ENCODE results near the gene TAC4.

The TAC4 gene, protein sequence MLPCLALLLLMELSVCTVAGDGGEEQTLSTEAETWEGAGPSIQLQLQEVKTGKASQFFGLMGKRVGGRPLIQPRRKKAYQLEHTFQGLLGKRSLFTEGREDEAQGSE

GRCh38 chr17:49848019-49848473, at the start of gene TAC4:
TSS of gene TAC4 (minus strand) at chr17:49848069. CDS start at chr17:49848017, 52 bp downstream.
- no peak for DNase-seq (ENCODE audit: low read depth in 1 of 2, low spot score in 1 of 2)

- no peak for DNase-seq (ENCODE audit: low read depth in 1 of 2, low spot score in 1 of 2)
Observed at GRCh38 chr17:49896860-49897259, 49.0 kb upstream of the TAC4 start.

DNA sequence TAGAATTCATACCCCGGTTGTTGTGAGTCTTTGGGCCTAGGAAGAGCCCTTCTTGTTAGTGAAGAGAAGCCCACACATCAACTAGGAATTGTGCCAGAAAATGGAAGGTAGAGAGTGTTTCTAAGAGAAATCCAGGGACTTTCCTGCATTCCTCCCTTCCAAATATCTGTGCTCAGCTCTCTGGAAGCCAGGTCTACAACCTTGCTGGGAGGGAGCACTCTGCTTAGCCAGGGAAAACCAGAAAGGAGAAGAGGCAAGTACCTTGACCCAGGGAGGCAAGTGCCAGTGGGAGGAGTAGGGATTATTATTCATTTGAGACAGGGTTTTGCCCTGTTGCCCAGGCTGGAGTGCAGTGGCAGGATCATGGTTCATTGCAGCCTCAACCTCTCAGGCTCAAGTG, 48.4 kb upstream of the TAC4 start:
- DNase-seq (ENCODE audit: low read depth in 1 of 2, low spot score in 1 of 2): no peak

DNA sequence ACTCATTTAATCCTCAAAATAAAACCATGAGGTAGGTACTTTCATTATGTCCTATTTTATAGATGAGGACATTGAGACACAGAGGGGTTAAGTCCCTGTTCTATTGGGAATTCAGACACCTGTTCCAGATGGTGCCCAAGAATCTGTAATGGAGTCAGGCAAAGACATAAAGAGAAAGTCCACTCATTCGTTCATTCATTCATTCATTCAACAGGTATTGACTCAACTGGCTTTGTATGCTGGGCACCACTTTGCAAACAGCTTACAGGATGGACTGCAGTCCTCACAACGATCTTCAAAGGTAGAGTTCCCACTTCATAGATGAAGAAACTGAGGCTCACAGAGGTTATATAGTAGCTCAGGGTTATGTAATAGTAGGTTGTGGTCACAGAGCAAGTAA, 47.9 kb upstream of the TAC4 start:
- DNase-seq (ENCODE audit: low read depth in 1 of 2, low spot score in 1 of 2): no peak

DNA sequence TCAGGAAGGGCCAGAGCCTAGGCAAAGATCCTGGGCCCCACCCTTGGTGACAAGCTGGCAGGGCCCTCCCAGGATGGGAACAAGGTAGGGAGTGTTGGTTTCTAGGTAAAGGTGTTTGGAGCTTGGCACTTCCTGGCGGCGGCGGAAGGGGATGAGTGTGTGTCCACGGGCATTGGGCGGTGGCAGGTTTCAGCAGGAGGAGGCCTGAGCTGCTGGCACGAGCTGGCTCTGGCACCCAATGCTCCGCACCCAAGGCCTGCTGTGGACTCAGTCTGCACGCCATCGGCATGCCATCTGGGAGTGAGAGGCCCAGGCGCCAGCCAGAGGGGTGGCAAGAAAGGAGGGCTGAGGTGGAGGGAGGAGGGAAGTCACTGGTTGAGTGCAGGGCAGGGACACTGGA, 46.9 kb upstream of the TAC4 start:
- no peak for DNase-seq (ENCODE audit: low read depth in 1 of 2, low spot score in 1 of 2)

DNA sequence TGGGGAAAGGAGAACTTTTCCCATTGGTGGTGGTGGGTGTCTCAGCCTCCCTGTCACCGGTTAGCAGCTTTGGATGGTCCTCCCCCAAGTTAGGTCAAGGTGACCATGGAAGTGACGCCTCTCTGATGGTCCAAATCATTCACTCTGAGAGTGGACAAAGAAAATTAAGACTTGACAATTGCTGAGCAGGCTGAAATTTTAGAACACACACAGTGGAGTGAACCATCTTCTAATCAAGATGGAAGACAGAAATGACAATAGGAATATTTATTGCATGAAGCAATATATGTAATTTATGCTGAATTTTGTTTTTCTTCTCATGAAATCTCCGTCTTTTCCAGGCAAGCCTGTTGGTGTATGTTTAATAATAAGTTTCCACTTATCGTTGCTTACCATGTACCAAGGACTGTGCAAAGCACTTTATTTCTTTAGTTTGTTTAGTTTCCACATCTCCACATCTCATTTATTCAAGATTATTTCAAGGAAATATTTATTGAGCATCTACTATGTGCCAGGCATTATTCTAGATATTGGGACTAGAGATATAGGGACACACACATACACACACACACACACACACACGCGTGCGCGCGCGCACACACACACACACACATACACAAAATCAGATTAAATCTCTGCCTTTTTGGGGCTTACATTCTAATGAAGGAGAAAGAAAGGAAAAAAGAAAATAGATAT, 44.0 kb upstream of the TAC4 start:
- no peak for DNase-seq (ENCODE audit: low read depth in 1 of 2, low spot score in 1 of 2)

DNA sequence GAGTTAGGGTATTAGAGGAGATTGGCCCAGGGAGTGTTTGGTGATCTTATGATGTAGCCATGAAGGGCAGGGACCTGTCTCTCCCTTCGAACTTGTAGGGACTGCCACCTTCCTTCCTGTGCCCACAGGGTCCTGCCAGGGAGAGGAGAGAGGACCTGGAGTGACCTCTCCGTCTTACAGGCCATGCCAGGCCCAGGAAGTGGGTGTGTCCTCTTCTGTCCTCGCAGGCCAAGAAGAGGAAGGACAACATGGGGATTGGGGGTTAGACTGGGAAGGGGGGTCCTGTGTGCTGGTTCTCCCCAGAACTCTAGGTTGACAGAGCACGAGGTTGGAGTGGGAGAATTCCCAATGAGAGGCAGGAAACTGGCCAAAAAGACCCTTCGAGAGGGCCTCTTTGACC, 43.4 kb upstream of the TAC4 start:
- DNase-seq (ENCODE audit: low read depth in 1 of 2, low spot score in 1 of 2): no peak

DNA sequence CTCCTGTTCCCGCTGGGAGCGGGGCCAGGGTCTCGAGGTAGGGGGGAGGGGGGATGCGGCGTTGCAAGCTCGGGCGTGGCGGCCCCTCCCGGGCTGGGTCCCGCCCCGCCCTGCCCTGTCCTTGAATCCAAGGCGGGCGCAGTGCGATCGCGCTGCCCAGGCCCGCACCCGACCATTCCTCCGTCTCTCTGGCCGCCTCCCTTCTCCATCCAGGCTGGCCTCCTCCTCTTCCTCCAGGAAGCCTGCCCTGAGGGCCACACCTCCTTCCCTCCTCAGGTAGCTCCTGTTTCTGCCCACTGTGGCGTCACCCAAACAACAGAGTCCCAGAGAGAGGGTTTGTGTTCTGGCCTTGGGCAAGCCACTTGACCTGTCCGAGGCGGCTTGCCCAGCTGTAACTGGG, 43.0 kb upstream of the TAC4 start:
- DNase-seq (ENCODE audit: low read depth in 1 of 2, low spot score in 1 of 2): no peak

DNA sequence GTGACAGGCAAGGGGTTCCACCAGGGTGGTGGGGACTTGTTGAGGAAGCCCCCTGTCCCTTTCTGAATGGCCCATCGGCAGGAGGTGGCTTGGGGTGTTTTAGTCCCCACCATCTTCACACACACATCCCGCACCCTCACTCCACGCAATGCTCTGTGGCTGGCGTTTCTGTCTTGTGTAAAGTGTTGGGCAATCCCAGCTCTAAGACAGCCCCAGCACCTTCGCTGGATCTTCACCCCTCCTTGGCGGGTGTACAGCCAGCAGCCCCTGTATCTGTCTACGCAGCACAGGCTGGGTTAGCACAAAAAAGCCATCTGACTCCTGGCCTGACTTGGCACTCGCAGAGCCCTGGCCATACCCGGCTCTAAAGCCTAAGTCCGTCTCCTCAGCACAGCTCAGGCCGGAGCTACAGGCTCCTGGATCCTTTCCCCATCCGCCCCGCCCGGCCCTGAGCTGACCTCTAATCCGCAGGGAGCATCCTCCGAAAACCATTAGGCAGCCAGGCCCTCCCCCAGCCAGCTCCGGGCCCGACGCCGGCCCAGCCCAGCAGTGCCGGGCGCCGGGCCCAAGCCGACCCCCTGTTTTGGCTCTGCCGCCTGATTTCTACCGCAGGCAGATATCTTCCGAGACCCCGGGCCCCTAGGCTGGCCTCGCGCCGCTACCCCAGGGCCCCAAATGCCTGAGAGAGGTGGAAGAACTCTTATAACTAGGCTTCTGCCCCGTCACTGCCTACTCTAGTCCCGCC, 42.4 kb upstream of the TAC4 start:
- no peak for DNase-seq (ENCODE audit: low read depth in 1 of 2, low spot score in 1 of 2)

GRCh38 chr17:49889500-49889899, 41.6 kb upstream of the TAC4 start:
- no peak for DNase-seq (ENCODE audit: low read depth in 1 of 2, low spot score in 1 of 2)

DNA sequence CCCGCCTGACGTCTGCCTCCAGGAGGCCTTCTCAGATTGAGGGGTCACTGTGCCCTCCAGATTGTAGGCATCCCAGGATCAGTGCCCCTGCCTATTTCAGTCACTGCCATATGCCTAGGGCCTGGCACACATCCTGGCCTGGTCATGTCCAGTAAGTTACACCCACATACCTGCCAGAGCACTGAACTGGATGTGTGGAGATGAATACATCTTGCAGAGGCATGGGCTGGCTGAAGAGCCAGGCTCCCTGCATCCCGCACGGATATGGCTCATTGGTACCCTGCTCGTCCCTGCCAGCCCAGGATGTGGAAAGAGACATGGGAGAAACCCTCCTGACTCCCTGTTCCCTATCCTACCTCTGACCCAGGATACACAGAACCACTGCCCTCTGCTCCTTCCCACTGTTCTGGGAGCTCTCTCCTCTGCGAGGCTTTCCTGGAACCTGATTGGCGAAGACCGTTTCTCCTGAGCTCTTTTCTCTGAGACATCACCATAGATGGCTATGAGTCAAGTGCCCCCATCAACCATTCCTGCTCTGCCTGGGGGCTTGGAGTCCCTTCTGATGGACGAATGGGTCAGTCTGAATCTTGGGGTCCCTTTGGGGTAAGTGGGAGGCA, 40.0 kb upstream of the TAC4 start:
- no peak for DNase-seq (ENCODE audit: low read depth in 1 of 2, low spot score in 1 of 2)

DNA sequence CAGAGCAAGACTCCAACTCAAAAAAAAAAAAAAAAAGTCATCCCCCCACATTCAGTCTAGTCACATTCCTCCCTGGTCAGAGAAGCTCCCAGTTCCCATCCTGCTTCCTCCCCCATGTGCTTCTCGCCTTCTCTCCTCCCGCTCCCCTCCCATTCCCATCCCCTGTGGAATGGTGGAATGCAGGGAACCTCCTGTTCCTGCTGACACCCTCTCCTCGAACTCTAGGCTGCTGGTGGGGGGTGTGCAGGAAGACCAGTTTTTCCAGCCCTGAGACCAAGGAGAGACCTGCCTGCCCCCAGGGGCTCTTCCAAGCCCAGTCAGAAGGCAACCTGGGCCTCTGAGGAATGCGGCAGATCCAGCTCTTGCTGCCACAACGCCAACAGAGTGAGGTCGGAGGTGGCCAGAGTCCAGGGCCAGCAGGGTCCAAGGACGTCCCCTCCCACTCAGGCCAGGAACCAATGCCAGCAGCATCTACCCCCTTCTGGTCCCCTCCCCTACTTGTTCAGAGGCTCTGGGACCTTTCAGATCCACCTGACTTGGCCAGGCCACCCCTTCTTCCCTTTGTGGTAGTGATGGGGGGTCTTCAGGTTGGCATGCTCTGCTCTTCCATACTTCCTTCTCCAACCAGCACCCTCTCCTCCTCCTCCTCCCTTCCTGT, 39.3 kb upstream of the TAC4 start:
- no peak for DNase-seq (ENCODE audit: low read depth in 1 of 2, low spot score in 1 of 2)

DNA sequence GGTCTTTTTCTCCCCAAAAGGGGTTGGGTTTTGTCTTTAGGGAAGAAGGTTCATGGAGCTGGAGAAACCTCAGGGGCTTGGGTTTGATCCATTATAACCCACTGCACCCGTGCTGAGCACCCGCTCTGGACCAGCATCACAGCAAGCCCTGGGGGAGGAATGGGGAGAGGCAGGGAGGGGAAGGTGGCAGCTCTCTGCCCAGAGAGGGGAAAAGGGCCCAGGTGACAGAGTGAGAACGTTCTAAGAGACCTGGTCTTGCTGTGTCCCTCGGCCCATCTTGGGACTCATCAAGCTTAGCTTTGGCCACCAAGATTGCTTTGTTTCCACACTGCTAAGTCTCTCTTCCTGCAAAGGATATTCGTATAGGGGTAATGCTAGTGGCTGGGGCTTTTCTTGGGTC, 38.2 kb upstream of the TAC4 start:
- no peak for DNase-seq (ENCODE audit: low read depth in 1 of 2, low spot score in 1 of 2)

- DNase-seq (ENCODE audit: low read depth in 1 of 2, low spot score in 1 of 2): no peak
Observed at GRCh38 chr17:49882434-49882833, 34.6 kb upstream of the TAC4 start.

DNA sequence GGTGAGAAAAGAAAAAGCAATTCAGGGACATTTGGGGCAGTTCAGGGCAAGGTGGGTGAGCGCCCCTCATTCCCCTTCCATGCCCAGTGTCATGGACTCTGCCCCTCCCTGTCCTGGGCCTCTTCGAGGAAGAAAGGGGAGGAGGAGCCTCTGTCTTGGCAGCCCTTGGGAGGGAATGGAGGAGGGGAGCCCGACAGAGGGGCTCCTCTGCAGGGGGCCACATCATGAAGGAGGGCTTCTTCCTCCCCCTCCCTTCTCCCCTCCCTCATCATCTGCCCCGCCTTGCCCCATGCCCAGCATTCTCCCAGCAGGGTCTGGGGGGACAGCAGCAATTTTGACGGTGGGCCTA, 33.2 kb upstream of the TAC4 start:
- no peak for DNase-seq (ENCODE audit: low read depth in 1 of 2, low spot score in 1 of 2)

- peak; percentile 51 to 57 for DNase-seq (ENCODE audit: low read depth in 1 of 2, low spot score in 1 of 2)
Observed at GRCh38 chr17:49880291-49881053, 32.6 kb upstream of the TAC4 start.

GRCh38 chr17:49878931-49879904, 31.3 kb upstream of the TAC4 start:
- DNase-seq (ENCODE audit: low read depth in 1 of 2, low spot score in 1 of 2): no peak

DNA sequence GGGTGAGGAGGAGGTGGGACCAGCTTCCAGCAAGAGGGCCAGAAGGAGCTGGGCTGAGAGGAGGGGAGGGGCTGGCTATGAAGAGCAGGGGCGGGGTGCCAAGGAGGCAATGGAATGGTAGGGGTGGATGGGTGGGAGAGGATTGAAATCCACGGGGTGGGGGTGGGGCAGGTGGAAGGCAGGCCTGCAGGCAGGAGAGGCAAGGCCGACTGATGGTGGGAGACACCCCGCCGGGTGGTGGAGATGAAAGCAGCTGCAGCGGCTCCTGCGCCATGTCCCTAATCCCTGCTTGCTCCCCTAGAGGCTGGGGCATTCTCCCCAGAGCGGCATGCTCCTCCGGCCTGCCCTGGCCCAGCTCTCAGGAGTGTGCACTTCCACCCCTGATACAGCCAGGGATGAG, 27.8 kb upstream of the TAC4 start:
- DNase-seq (ENCODE audit: low read depth in 1 of 2, low spot score in 1 of 2): no peak

- no peak for DNase-seq (ENCODE audit: low read depth in 1 of 2, low spot score in 1 of 2)
Observed at GRCh38 chr17:49874911-49875310, 27.0 kb upstream of the TAC4 start.

- DNase-seq (ENCODE audit: low read depth in 1 of 2, low spot score in 1 of 2): no peak
Observed at GRCh38 chr17:49873926-49874325, 26.1 kb upstream of the TAC4 start.

Measured in activated T-helper 1 cell treated with anti-CD3 and anti-CD28 coated beads, Interleukin-2, amount 50 U/mL, for 16 hours (primary cell).